H9 (cell line): Measurements from ENCODE around the gene FHOD3. TPM values are rescaled to one million over a fixed set of nuclear protein-coding genes. Genes with fewer than 3 reads are reported as not detected.

Experiments
- DNase-seq: peaks from one replicate; pipeline ENCODE4 v3.0.0-alpha.2; 2017
- H2AFZ ChIP-seq: one replicate; pipeline ENCODE4 v1.6.1; 2013; ENCODE audit warnings: mild to moderate bottlenecking, low read length, control low read depth, moderate library complexity
- H2AK5ac ChIP-seq: 2 replicates; pipeline ENCODE4 v1.6.1; 2013; ENCODE audit warnings: low read length, control low read depth, mixed read lengths; ENCODE audit not compliant: insufficient read length
- H2BK120ac ChIP-seq: one replicate; pipeline ENCODE4 v1.6.1; 2013; ENCODE audit warnings: low read depth, mild to moderate bottlenecking, low read length, control low read depth, inconsistent platforms; ENCODE audit not compliant: poor library complexity, severe bottlenecking
- H2BK12ac ChIP-seq: 2 replicates; pipeline ENCODE4 v1.6.1; 2013; ENCODE audit warnings: low read length, control low read depth, mixed read lengths, low read depth; ENCODE audit not compliant: insufficient read length
- H2BK15ac ChIP-seq: 2 replicates; pipeline ENCODE4 v1.6.1; 2013; ENCODE audit warnings: low read depth, low read length, control low read depth
- H2BK20ac ChIP-seq: one replicate; pipeline ENCODE4 v1.6.1; 2013; ENCODE audit warnings: low read depth, mild to moderate bottlenecking, low read length, control low read depth, inconsistent platforms; ENCODE audit not compliant: poor library complexity, severe bottlenecking
- H2BK5ac ChIP-seq: 2 replicates; pipeline ENCODE4 v1.6.1; 2013; ENCODE audit warnings: low read length, control low read depth, mixed read lengths; ENCODE audit not compliant: insufficient read length
- H3K14ac ChIP-seq: 2 replicates; pipeline ENCODE4 v1.6.1; 2013; ENCODE audit warnings: low read length, control low read depth; ENCODE audit not compliant: insufficient read depth
- H3K18ac ChIP-seq: 2 replicates; pipeline ENCODE4 v1.6.1; 2013; ENCODE audit warnings: low read depth, mild to moderate bottlenecking, mixed read lengths, low read length, control low read depth; ENCODE audit not compliant: insufficient read length
- H3K23ac ChIP-seq: 2 replicates; pipeline ENCODE4 v1.6.1; 2013; ENCODE audit warnings: low read length, control low read depth, mixed read lengths, low read depth; ENCODE audit not compliant: insufficient read length
- H3K23me2 ChIP-seq: 2 replicates; pipeline ENCODE4 v1.6.1; 2013; ENCODE audit warnings: low read depth, mild to moderate bottlenecking, mixed read lengths, low read length, control low read depth; ENCODE audit not compliant: insufficient read length, poor library complexity, severe bottlenecking
- H3K27ac ChIP-seq: 2 replicates; pipeline ENCODE4 v1.5.1; 2013; ENCODE audit warnings: low read length, control low read depth, mixed read lengths, low read depth; ENCODE audit not compliant: insufficient read length
- H3K27me3 ChIP-seq: 2 replicates; pipeline ENCODE4 v1.6.1; 2013; ENCODE audit warnings: low read length, control low read depth, inconsistent platforms; ENCODE audit not compliant: insufficient read depth
- H3K4ac ChIP-seq: 2 replicates; pipeline ENCODE4 v1.6.1; 2013; ENCODE audit warnings: low read depth, mild to moderate bottlenecking, control low read depth, inconsistent platforms, low read length, moderate library complexity
- H3K4me1 ChIP-seq: 2 replicates; pipeline ENCODE4 v1.6.1; 2013; ENCODE audit warnings: low read length, control low read depth, inconsistent platforms; ENCODE audit not compliant: insufficient read depth
- H3K4me2 ChIP-seq: 2 replicates; pipeline ENCODE4 v1.6.1; 2013; ENCODE audit warnings: low read length, control low read depth, mixed read lengths; ENCODE audit not compliant: insufficient read length, insufficient read depth
- H3K56ac ChIP-seq: 2 replicates; pipeline ENCODE4 v1.6.1; 2013; ENCODE audit warnings: low read depth, mild to moderate bottlenecking, mixed read lengths, low read length, control low read depth; ENCODE audit not compliant: insufficient read length
- H3K79me1 ChIP-seq: 2 replicates; pipeline ENCODE4 v1.6.1; 2013; ENCODE audit warnings: low read depth, mild to moderate bottlenecking, moderate library complexity, low read length, control low read depth, inconsistent platforms; ENCODE audit not compliant: insufficient read depth, poor library complexity, severe bottlenecking
- H3K79me2 ChIP-seq: 2 replicates; pipeline ENCODE4 v1.6.1; 2013; ENCODE audit warnings: low read length, control low read depth, inconsistent platforms; ENCODE audit not compliant: insufficient read depth
- H3K9ac ChIP-seq: 2 replicates; pipeline ENCODE4 v1.6.1; 2013; ENCODE audit warnings: low read length, control low read depth, mixed read lengths; ENCODE audit not compliant: insufficient read length; ENCODE audit errors: extremely low read depth
- H3K9me3 ChIP-seq: one replicate; pipeline ENCODE4 v1.6.1; 2013; ENCODE audit warnings: low read depth, low read length, inconsistent platforms; ENCODE audit not compliant: control insufficient read depth
- H3T11ph ChIP-seq: one replicate; pipeline ENCODE4 v1.6.1; 2013; ENCODE audit warnings: mild to moderate bottlenecking, low read length, control low read depth, inconsistent platforms
- H4K20me1 ChIP-seq: one replicate; pipeline ENCODE4 v1.6.1; 2013; ENCODE audit not compliant: control insufficient read depth, insufficient read length, insufficient read depth
- H4K5ac ChIP-seq: 2 replicates; pipeline ENCODE4 v1.6.1; 2013; ENCODE audit warnings: low read depth, mild to moderate bottlenecking, mixed read lengths, low read length, control low read depth; ENCODE audit not compliant: insufficient read length
- H4K8ac ChIP-seq: replicated peaks from 2 replicates; pipeline ENCODE4 v1.6.1; 2013; ENCODE audit warnings: low read length, control low read depth, mixed read lengths, low read depth; ENCODE audit not compliant: insufficient read length
- H4K91ac ChIP-seq: 2 replicates; pipeline ENCODE4 v1.6.1; 2013; ENCODE audit warnings: low read depth, mild to moderate bottlenecking, moderate library complexity, mixed read lengths, low read length, control low read depth; ENCODE audit not compliant: insufficient read length
- H3K27ac Mint-ChIP-seq, 3 experiments: 2 replicates in 2 of 3; 3 replicates in 1 of 3; pipeline ENCODE4 v1.8.0; 2020 to 2021; ENCODE audit warnings: mixed read lengths in 3 of 3, mild to moderate bottlenecking in 1 of 3, moderate library complexity in 1 of 3
- H3K27me3 Mint-ChIP-seq: 2 replicates; pipeline ENCODE4 v1.8.0; 2021; ENCODE audit warnings: low read depth, mild to moderate bottlenecking, moderate library complexity, mixed read lengths
- H3K36me3 Mint-ChIP-seq, 3 experiments: 2 replicates in 2 of 3; 3 replicates in 1 of 3; pipeline ENCODE4 v1.8.0; 2020 to 2021; ENCODE audit warnings: low read depth in 3 of 3, mixed read lengths in 3 of 3; ENCODE audit not compliant: insufficient read depth in 1 of 3
- H3K4me1 Mint-ChIP-seq, 2 experiments: 2 replicates each; pipeline ENCODE4 v1.8.0; 2020; ENCODE audit warnings: mixed read lengths in 2 of 2
- H3K4me3 Mint-ChIP-seq, 2 experiments: 2 replicates in 1 of 2; 3 replicates in 1 of 2; pipeline ENCODE4 v1.8.0; 2020 to 2021; ENCODE audit warnings: mild to moderate bottlenecking in 2 of 2, mixed read lengths in 2 of 2, moderate library complexity in 1 of 2
- H3K9me3 Mint-ChIP-seq, 2 experiments: 2 replicates in 1 of 2; 3 replicates in 1 of 2; pipeline ENCODE4 v1.8.0; 2020; ENCODE audit warnings: mild to moderate bottlenecking in 2 of 2, mixed read lengths in 2 of 2, moderate library complexity in 1 of 2
- WGBS: extraction: QIAGEN DNeasy Blood & Tissue Kit; methylation state at CpG from one replicate; pipeline ENCODE4 v1.1.7; 2013; ENCODE audit warnings: missing lambda C conversion rate, low lambda C conversion rate, mixed read lengths; ENCODE audit not compliant: insufficient read length; ENCODE audit errors: extremely low coverage; 5-methylcytosine and 5-hydroxymethylcytosine counted together
- total RNA-seq: library from RNA; stranded (reverse); gene quantifications from 2 replicates; pipeline ENCODE4 v1.2.1, GENCODE V29; 2021
- TF ChIP-seq, protein P1 (sequence below): fragments of 200-600 bp; sonication (generic); conservative IDR thresholded peaks from 3 replicates; pipeline ENCODE4 v1.8.0; 2021; ENCODE audit warnings: antibody characterized with exemption, mild to moderate bottlenecking

FHOD3 gene
- total RNA-seq, 1 experiment from 2014 or later: 8.0 TPM

DNA sequence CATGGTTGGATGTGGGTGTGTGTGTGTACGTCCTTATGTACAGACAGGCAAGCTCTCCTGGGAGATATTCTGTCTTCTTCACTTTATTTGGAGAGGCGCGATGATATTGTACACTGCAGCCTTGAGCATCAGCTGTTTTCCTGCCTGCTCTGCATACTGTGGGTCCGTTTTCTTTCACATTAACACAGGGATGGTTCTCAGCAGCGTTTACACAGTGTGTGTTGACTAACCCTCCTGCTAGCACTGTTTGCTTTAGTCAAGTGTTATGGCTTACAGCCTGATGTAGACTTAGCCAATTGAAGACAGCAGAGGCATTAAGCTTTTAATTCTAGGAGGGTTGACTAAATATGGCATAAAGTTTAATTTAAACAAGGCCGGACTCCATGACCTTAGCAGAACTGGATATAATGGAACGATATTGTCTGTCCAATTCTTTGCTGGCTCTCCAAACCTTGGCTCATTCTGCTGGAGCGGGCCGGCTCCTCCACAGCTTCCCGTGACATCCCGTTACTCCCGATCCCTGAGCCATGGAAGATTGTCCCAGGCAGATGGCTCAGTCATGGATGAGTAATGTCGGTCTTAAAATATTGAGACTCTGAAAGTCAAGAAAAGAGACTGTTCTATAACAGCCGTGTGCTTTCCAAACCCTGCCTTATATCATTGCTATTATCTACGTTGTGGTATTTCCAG, 396.6 kb downstream of the FHOD3 start:
- no peak overlapping the region for H3K4me3 Mint-ChIP-seq
- Histone ChIP-seq H3K23ac (no peak overlapping the region), H3K18ac (no peak overlapping the region), H3K79me2 (no peaks in the 10 kb centered on the region), H2BK5ac (no peak overlapping the region), H3K4me1 (no peaks in the 10 kb centered on the region), H3K9me3 (no peaks in the 10 kb centered on the region), H3K9ac (no peak overlapping the region), H2BK120ac (no peak overlapping the region), H3K23me2 (no peaks in the 10 kb centered on the region), H2BK15ac (no peak overlapping the region), H3K27me3 (no peaks in the 10 kb centered on the region), H3K56ac (no peak overlapping the region), H2AK5ac (no peak overlapping the region), H4K91ac (no peak overlapping the region), H4K5ac (no peak overlapping the region), H2BK12ac (no peak overlapping the region), H3K79me1 (no peaks in the 10 kb centered on the region), H4K20me1 (no peaks in the 10 kb centered on the region), H2AFZ (no peak overlapping the region), H3T11ph (no peak overlapping the region), H3K14ac (no peak overlapping the region), H4K8ac (no peak overlapping the region), H3K4ac (no peak overlapping the region), H3K4me2 (no peak overlapping the region), H2BK20ac (no peak overlapping the region), H3K27ac (no peak overlapping the region)
- TF ChIP-seq, protein P1, sequence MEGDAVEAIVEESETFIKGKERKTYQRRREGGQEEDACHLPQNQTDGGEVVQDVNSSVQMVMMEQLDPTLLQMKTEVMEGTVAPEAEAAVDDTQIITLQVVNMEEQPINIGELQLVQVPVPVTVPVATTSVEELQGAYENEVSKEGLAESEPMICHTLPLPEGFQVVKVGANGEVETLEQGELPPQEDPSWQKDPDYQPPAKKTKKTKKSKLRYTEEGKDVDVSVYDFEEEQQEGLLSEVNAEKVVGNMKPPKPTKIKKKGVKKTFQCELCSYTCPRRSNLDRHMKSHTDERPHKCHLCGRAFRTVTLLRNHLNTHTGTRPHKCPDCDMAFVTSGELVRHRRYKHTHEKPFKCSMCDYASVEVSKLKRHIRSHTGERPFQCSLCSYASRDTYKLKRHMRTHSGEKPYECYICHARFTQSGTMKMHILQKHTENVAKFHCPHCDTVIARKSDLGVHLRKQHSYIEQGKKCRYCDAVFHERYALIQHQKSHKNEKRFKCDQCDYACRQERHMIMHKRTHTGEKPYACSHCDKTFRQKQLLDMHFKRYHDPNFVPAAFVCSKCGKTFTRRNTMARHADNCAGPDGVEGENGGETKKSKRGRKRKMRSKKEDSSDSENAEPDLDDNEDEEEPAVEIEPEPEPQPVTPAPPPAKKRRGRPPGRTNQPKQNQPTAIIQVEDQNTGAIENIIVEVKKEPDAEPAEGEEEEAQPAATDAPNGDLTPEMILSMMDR: no peak
- H3K36me3 Mint-ChIP-seq: no peaks in the 10 kb centered on the region
- H3K9me3 Mint-ChIP-seq: no peaks in the 10 kb centered on the region
- no CpG with 5 or more reads among the region's 15 CpGs for WGBS
- H3K27me3 Mint-ChIP-seq: no peaks in the 10 kb centered on the region
- H3K27ac Mint-ChIP-seq: no peak overlapping the region
- no peaks in the 10 kb centered on the region for H3K4me1 Mint-ChIP-seq
- no peak for DNase-seq
